MM.1S (cell line): ENCODE results near the gene BCAS4.

ENCODE experiments used
- CTCF ChIP-seq: fragments of 300-600 bp; sonication (generic); IDR thresholded peaks from 2 replicates; pipeline ENCODE4 v1.5.1; 2016; ENCODE audit warnings: antibody characterized with exemption, low read length, mixed read lengths
- EZH2 ChIP-seq: fragments of 300-600 bp; sonication (generic); optimal IDR thresholded peaks from 2 replicates; pipeline ENCODE3; 2017; ENCODE audit warnings: low read depth, mild to moderate bottlenecking, antibody characterized with exemption, low read length, mixed read lengths

DNA sequence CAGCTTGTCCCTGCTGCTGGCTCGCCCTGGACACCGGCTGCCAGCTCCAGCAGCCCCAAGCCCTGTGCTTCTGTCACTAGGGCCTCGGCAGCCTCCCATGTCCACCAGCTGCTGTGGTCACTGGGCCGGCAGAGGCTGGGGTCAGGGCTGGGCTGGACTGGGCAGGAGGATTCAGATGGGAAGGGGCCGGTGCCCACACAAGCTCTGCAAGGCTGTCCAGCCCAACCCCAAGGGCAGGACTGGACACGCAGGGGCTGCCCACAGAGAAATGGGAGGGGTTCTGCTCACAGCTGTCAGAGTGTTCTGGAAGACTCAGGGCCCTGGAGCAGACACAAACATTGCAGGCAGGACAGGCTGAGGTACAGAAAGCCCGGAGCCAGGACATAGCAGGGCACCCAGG is 70.7 kb downstream of the BCAS4 start:
- TF ChIP-seq CTCF = no peak
- no peak for TF ChIP-seq EZH2
